NCI-H446 (cell line): Measurements from ENCODE around the gene PTPN14.
"Not testable (repeated sequence)": the region's sequence is repeated elsewhere in the genome, so short reads cannot be mapped to it uniquely, and the experiment has no call there.

ENCODE experiments used
- DNase-seq, 2 experiments: peaks; one replicate each; lab custom pipeline; 2025; lab: John Stamatoyannopoulos, UW

Gene PTPN14

DNA sequence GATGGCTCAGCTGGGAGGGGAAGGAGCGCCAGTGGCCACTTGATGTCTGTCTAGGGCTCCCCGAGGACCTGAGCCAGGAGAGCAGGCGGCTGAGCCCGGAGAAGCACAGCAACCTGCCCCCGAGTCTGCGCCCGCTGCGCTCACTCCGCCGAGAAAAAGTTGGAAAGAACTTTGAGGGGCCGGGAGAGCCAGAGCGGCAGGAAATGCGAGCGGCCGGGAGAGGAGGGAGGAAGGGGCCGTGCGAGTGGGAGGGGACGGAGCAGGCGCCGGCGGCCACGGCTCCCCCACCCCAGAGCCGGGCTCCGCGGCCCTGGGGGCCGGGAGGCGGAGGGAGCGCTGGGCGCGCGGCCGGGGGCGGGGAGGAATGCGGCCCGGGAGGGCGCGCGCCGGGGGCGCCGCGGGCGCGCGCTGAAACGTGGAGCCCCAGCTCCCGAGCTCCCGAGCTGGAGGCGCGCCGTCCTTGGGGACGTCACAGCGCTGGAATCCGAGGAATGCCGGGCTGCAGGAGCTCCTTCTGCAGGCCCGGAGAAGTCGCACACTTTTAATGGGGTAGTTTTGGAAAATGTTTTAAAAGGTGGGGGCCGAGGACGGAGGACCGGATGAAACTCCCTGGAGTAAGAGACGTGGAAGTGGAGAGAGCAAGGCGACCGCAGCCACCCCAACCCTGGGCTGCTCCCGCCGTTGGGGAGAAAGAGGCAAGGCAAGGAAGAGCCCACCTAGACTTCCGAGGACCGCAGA is at the start of gene PTPN14:
PTPN14 (minus strand) TSS at position 167 of the 738 bp plus-strand sequence. CDS start 86,799 bp downstream, outside the sequence.
- peak; percentile 76 to 93 for DNase-seq

DNA sequence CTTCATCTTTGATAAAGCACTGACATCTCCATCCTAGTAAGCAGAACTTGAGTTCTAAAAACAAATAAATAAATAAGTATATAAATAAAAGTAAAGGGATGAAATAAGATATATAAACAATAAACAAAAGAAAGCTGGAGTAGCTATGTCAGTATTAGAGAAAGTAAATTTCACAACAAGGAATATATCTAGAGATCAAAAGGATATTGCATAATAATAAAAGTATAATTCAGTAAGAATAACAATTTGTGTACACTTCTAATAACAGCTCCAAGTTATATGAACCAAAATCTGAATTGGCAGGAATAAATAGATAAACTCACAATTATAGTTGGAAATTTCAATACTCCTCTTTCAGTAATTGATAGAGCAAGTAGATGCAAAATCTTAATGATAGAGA is 41.8 kb upstream of the PTPN14 start:
- no peak for DNase-seq

DNA sequence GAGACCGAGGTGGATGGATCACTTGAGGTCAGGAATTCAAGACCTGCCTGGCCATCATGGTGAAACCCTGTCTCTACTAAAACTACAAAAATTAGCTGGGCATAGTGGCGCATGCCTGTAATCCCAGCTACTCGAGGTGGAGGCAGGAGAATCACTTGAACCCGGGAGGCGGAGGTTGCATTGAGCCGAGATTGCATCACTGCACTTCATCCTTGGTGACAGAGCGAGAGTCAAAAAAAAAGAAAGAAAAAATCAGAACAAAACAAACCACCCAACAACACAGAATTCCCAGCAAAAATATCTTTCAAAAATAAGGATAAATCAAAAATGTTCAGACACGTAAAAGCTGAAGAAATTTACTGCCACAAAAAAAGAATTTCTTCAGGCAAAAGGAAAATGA is 40.5 kb upstream of the PTPN14 start:
- not testable (repeated sequence) for DNase-seq

DNA sequence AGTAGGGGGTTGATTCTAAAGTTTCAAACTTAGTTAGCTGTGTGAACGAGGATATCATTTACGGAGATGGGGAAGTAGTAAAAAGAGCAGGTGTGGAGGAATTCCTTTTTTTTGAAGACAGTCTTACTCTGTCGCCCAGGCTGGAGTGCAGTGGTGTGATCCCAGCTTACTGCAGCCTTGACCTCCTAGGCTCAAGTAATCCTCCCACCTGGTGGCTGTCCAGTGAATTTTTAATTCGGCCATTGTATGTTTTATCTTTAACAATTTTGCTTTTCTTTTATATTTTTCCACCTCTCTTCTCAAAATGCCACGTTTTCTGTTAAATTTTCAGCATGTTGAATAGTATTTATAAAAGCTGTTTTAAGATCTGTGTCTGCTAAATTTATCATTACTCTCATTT is 39.3 kb upstream of the PTPN14 start:
- no peak for DNase-seq

DNA sequence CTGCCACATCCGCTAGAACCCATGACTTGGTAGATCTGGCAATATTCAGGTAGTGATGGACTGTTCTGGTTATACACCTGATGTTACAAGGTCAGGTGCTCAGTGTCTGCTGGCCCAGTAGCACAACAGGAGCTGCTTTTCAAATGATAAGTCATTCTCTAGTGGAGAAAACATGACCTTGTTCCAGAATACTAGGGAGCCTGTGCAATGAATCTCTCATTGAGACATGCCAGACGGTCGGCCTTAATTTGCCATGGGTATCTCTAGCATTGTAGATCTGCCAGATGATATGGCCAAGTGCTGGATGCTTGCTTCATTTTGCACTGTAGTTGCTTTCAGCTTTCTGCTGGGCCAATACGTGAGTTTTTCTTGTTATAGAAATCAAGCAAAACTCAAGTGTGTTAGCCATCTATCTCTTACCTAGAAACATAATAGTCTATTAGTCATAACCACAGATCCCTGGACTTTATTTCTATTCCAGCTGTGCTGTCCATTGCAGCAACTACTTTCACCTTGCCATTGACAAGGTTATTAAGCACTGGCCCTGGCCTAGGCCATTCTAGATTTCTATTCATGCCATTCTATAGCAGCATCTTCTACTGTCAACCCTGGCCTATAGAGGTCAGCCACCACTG is 37.7 kb upstream of the PTPN14 start:
- DNase-seq = no peak

DNA sequence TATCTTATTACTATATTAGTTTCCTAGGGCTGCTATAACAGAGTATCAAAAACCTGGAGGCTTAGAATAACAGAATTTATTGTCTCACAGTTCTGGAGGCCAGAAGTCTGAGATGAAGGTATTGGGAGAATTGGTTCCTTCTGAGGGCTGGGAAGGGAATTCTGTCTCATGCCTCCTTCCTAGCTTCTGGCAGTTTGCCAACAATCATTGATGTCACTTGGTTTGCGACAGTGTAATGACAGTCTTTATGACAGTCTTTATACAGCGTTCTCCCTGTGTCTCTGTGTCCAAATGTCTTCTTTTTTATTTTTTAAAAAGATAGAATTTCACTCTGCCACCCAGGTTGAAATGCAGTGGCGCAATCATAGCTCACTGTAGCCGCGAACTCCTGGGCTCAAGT is 35.8 kb upstream of the PTPN14 start:
- DNase-seq = no peak

DNA sequence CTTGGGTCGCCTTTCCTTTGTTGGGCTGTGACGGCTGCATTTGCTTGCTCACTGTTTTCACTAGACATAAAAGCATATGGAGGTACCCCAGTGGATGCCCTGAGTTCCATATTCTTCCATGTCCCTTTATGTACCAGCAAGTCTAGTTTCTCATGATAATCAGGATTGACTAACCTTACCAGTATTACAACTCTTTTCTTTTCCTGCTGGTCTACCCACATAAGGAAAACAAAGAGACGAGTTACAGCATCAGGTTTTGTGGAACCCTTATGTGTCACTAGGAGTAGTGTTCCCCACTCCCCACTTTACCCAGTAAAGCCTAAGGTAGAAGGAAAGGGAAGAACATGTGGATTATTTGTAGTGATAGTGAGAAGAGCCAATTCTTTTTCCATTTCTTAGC is 35.2 kb upstream of the PTPN14 start:
- no peak for DNase-seq

DNA sequence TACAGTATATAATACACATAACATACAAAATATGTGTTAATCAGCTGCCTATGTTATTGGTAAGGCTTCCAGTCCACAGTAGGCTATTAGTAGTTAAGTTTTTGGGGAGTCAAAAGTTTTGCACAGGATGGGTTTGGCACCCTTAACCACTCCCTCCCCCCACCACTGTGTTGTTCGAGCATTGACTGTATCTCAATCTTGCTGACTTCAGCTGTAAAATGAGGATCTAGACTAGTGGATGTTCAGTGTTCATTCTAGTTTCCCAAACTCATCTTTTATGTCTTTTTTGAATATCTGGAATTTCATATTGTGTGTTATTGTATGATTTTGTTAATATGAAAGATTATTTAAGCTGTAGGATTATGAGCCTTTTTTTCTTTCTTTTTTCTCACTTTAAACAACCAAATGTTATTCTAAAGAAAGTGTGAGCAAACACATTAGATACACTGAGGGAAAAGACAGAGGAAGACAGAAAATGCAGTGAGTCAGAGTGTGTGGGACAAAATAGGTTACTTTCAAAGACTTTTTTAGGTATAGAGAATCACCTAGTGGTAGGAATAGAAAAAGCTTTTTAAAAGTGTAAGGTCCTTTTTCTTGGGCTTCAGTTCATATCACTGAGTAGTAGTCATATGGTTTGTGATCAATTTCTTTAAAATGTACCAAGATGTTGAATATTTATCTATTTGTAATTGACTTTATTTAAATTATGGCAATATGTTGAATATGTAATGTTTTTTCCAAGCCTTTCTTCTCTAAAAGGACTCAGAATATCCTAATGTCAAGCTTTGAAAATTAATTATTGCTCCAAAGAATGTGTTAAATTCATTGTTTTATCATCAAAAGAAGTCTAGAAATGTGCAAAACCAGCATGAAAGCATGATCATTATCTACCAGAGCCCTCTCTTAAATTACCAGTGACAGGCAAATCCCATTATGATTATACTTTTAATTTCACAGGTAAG is 33.7 kb upstream of the PTPN14 start:
- DNase-seq = peak; percentile 48 to 71

DNA sequence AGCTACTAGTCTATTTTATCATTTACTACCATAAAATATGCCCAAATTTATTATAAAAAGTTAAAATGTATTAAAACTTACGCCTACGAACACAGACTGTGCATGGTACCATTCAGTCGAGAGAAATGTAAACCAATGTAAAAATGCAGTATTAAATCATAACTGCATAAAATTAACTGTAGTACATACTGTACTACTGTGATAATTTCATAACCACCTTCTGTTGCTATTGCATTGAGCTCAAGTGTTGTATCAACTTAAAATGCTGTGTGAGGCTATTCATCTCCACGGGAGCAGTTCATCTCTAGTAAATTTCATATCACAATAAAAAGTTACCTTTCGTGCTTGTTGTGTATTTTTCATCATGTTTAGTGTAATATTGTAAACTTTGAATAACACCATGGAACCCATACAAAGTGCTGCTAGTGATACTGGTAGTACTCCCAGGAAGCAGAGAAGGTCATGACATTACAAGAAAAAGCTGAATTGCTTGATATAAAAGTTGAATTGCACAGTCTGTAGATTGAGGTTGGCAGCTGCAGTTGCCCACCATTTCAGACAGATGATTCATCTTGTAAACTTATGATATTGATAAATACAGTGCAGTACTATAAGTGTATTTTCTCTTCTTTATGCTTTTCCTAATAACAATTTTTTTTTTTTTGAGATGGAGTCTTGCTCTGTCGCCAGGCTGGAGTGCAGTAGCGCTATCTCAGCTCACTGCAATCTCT is 32.6 kb upstream of the PTPN14 start:
- no peak for DNase-seq

DNA sequence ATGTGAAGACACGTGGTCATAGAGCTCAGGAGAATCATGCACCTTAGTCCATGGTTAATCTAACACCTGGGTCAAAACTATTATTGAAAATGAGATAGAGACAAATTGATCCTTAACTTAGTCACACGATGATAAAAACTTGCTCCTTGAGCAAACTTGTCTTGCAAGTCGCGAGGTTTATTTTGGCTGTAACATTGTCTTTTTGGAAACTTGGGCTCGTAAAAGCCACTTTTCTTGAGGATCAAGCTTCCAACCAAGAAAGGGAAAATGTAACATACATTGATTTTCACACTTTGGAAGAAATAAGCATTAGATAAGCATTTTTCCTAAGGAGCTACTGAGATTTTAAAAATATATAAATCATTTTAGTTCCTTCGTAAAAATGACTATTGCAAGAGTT is 31.7 kb upstream of the PTPN14 start:
- no peak for DNase-seq

DNA sequence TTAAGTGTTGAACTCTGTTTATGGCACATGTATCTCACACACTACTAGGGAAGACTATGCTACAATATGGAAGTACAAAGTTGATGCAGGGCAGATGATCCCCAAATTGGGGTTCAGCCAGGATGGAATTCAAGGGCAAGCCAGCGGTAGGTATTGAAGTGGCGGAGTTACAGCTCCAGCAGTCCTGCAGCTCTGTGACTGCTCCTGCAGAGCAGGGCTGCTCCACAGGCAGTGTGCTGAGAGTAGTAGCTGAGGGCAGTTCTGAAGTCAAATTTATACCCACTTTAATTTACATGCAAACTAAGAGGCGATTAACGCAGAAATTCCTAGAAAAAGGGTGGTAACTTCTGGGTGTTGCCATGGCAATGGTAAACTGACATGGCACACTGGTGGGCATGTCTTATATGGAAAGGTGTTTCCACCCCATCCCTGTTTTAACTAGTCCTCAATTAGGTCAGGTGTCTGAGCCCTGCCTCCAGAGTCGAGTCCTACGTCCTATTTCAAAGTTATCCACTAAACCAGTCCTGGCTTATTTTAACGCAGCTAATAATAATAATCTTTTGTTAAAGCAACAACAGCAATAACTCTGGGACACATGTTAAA is 31.0 kb upstream of the PTPN14 start:
- DNase-seq = no peak

DNA sequence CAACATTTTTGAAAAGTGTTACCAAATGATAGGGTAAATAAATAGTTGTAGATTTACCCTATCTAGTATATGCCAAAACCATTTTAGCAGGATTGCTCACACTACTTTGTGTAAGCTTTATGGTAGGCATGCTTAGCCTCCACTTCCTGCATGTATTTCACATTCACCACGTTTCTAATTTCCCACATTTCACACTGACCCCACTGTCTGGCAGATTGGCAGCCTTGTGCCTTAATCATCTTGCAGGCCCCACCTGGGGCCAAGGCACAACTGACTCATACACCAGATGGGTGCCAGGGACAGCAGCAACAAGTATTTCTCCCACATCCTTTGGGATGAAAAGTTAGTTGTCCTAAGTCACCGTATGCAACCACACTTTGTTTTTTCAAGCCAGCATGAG is 30.4 kb upstream of the PTPN14 start:
- peak in 1 of 2 experiments; percentile 55 for DNase-seq

DNA sequence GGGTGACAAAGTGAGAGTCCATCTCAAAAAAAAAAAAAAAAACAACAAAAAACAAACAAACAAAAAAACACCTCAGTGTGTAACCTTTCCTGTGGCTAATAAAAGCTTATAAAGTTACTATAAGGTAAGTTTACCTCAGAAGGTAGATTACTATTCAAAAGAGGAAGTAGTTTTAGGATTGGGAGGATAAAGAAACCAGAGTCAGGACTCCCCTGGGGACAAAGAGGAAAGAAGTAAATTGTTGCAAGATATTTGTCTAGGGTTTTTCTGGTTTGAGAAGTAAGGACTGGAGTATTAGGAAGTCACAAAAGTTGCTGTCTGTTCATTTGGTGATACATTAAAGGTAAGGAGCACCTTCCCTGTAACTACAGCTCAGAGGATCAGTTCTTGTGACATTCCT is 27.8 kb upstream of the PTPN14 start:
- no peak for DNase-seq

DNA sequence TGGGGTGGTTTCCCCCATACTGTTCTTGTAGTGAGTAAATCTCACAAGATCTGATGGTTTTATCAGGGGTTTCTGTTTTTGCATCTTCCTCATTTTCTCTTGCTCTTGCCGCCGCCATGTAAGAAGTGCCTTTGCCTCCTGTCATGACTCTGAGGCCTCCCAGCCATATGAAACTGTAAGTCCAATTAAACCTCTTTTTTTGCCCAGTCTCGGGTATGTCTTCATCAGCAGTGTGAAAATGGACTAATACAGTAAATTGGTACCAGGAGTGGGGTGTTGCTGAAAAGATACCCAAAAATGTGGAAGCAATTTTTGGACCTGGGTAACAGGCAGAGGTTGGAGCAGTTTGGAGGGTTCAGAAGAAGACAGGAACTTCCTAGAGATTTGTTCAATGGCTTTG is 24.7 kb upstream of the PTPN14 start:
- DNase-seq = not testable (repeated sequence)

DNA sequence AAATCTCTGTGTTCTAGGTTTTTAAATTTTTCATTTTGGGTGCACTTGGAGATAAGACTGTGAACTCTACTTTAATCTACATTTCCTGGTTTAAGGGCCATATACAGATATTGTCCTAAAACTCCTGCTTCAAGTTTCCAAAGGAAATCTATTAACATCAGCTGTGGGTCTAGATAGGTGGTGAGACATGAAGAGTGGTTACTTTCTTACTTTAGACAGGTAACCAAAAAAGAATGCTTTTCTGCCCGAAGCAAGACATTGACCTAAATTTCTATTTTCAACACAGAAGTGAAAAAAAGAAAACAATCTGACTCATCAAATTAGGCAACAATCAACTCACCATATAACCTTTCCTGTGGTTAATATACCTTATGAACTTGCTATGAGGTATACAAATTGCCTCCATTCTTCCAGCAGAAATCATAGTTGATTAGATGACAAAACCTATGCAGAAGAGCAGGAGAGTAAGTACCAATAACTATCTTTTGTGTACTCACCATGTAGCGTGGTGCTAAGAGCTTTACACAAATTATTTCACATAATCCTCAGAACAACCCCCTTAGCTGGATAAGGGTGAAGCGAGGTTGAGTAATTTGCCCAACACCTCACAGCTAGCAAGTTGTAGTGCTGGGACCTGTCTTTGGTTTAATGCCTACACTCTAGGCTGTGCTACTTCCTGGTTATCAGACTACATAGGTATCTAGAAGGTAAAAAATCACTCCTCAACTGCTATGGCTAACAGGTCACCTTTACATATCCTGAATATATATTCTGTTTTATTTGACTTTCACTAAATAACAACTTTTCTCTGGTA is 23.4 kb upstream of the PTPN14 start:
- DNase-seq = no peak

DNA sequence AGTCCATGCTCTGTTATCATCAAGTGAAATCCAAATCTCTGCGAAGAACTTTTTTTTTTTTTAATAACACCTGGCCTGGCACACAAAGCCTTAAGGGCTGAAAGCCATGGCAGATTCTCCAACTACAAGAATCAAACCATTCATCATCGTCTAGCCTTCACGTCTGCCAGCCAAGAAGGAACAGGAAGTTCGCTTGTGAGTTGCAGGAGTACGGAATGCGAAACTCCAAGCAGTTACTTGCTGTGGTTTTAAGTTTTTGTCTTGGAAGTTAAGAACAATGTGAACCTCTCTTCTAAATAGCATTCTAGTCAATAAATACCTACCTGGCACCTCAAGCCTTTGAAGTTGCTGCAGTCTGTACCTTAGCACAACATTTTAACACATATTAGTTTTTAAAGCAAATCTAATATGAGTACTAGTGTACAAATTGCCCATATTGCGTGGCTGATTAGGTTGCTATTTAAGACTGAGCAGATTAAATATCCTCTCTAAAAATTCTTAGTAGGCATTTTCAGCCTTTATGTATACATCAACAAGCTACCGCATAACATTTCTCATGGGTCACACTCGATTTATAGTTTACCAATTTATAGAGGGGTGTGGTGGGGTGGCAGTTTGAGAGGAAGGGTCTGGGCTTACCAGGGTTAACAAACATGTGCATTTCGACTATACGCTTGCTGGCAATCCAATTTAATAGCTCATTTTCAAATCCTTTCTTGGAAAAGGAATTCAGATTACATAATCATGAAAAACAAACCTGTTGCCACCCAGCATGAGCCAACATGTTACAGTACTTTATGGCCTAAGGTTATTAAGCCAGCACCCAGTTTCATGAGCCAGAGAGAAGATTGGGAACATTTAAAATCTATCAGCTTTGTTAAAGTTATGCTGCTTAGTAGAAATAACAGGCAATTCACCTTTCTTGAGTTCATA is 22.2 kb upstream of the PTPN14 start:
- peak in 1 of 2 experiments; percentile 27 for DNase-seq

DNA sequence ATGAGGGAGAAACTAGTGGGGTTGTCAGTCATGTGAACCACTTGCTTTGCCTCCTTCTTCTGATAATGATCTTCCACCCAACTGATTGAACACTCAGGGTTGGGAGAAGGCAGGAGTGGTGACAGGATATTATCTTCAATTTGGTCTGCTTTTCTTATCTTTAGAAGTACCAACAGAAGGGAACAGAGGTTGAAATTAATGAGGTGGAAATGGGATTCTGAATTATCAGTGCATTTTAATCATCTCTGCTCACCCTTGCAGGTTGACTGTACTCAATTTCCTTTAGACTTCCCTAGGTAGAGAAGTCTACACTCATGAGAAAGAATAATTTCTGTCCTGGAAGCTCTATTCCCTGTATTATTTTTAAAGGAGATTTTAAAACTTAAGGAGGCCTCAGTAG is 19.9 kb upstream of the PTPN14 start:
- DNase-seq = no peak

DNA sequence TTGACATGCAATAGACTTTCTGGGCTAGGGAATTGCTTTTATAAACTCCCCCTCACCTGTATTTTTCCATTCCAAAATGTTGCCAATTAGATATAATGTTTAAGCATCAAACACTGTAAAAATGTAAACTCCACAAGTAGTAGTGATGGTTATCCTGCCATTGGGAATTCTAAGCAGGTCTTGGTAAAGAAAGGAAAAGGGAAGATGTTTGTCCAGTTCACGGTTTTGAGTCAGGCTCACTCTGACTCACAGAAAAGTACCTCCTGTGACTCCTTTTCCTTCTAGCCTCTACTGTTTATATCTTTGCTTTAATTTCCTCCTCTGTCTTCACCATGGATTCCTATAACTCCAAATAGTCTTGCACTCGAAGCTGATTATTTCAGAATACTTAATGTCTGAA is 19.0 kb upstream of the PTPN14 start:
- no peak for DNase-seq

DNA sequence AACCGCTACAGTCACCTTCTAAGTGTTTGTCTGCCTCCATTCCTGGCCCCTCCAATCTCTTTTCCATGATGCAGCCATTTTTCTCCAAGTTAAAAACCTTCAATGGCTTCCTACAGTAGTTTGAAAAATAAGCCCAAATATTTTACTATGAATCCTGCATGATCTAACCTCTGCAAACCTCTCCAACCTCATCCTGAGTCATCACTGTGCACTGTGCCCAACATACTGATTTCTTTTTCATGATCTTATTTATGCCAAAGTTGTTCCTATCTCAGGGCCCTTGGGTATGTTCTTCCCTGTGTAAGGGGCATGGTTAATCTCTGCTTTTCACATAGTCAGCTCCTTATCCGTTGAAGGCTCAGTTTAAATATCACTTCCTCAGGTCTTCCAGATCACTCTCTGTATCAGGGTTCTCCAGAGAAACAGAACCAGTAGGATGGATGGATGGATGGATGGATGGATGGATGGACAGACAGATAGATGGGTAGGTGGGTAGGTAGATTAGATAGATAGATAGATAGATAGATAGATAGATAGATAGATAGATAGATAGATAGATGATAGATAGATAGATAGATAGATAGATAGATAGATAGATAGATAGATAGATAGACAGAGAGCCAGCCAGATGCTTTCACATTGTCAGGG is 18.1 kb upstream of the PTPN14 start:
- DNase-seq = no peak
